Measurements from ENCODE around the gene NCKAP1. TPM values are rescaled to one million over a fixed set of nuclear protein-coding genes. Genes with fewer than 3 reads are reported as not detected.

NCKAP1 gene
- total and polyA plus RNA-seq, 4 donors = 16.1 to 64.2 (median 24.4) TPM

DNA sequence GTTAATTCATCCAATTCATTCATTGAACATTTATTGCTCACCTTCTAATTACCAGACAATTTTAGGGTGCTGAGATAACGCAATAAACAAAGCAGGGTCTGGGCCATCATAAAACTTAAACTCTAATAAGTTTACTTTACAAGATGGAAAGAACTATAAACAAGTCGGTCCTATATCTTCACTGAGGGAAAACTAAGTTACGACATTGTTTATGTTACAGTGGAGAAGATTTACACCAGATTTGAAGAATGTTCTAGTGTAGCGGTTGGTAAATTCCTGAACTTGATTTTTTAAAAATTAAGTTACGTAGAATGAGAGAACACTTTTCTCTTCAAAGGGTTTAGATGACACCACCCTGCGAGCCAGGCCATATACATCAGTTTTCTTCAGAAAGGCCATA lies 151.2 kb downstream of the NCKAP1 start:
- no peak for TF ChIP-seq HNF4A (conservative IDR thresholded peaks at IDR 0.05)
- no peak for TF ChIP-seq HNF4G (IDR thresholded peaks at IDR 0.05)
- no peak for TF ChIP-seq TAF1 (conservative IDR thresholded peaks at IDR 0.05)
- TF ChIP-seq, protein P1, sequence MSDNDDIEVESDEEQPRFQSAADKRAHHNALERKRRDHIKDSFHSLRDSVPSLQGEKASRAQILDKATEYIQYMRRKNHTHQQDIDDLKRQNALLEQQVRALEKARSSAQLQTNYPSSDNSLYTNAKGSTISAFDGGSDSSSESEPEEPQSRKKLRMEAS (IDR thresholded peaks at IDR 0.05) = no peak
- TF ChIP-seq FOXA2 (IDR thresholded peaks at IDR 0.05) = no peak
- TF ChIP-seq GABPA (IDR thresholded peaks at IDR 0.05 in 1 of 2, conservative IDR thresholded peaks at IDR 0.05 in 1 of 2) = no peak
- TF ChIP-seq CTCF (IDR thresholded peaks at IDR 0.05; ENCODE audit: low read depth, low read length, missing input control) = no peak
- TF ChIP-seq, protein P2, sequence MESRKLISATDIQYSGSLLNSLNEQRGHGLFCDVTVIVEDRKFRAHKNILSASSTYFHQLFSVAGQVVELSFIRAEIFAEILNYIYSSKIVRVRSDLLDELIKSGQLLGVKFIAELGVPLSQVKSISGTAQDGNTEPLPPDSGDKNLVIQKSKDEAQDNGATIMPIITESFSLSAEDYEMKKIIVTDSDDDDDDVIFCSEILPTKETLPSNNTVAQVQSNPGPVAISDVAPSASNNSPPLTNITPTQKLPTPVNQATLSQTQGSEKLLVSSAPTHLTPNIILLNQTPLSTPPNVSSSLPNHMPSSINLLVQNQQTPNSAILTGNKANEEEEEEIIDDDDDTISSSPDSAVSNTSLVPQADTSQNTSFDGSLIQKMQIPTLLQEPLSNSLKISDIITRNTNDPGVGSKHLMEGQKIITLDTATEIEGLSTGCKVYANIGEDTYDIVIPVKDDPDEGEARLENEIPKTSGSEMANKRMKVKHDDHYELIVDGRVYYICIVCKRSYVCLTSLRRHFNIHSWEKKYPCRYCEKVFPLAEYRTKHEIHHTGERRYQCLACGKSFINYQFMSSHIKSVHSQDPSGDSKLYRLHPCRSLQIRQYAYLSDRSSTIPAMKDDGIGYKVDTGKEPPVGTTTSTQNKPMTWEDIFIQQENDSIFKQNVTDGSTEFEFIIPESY (IDR thresholded peaks at IDR 0.05) = no peak
- TF ChIP-seq JUND (IDR thresholded peaks at IDR 0.05) = no peak
- TF ChIP-seq SP1 (IDR thresholded peaks at IDR 0.05) = no peak
- TF ChIP-seq, protein P3, sequence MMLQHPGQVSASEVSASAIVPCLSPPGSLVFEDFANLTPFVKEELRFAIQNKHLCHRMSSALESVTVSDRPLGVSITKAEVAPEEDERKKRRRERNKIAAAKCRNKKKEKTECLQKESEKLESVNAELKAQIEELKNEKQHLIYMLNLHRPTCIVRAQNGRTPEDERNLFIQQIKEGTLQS (IDR thresholded peaks at IDR 0.05) = no peak
- no peak for TF ChIP-seq NR2F2 (IDR thresholded peaks at IDR 0.05)
- TF ChIP-seq EGR1 (IDR thresholded peaks at IDR 0.05; ENCODE audit: low read depth in 2 of 2) = no peak
- TF ChIP-seq, protein P4, sequence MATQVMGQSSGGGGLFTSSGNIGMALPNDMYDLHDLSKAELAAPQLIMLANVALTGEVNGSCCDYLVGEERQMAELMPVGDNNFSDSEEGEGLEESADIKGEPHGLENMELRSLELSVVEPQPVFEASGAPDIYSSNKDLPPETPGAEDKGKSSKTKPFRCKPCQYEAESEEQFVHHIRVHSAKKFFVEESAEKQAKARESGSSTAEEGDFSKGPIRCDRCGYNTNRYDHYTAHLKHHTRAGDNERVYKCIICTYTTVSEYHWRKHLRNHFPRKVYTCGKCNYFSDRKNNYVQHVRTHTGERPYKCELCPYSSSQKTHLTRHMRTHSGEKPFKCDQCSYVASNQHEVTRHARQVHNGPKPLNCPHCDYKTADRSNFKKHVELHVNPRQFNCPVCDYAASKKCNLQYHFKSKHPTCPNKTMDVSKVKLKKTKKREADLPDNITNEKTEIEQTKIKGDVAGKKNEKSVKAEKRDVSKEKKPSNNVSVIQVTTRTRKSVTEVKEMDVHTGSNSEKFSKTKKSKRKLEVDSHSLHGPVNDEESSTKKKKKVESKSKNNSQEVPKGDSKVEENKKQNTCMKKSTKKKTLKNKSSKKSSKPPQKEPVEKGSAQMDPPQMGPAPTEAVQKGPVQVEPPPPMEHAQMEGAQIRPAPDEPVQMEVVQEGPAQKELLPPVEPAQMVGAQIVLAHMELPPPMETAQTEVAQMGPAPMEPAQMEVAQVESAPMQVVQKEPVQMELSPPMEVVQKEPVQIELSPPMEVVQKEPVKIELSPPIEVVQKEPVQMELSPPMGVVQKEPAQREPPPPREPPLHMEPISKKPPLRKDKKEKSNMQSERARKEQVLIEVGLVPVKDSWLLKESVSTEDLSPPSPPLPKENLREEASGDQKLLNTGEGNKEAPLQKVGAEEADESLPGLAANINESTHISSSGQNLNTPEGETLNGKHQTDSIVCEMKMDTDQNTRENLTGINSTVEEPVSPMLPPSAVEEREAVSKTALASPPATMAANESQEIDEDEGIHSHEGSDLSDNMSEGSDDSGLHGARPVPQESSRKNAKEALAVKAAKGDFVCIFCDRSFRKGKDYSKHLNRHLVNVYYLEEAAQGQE (IDR thresholded peaks at IDR 0.05) = no peak
- H3K9ac ChIP-seq (ENCODE audit: low read depth in 1 of 2, low read length in 2 of 2) = no peak overlapping the region
- no peaks in the 10 kb centered on the region for H3K27me3 ChIP-seq (ENCODE audit: control insufficient read depth in 4 of 4, insufficient read depth in 4 of 4, low read length in 3 of 4)
- peaks cover 0 to 11% (median 2%) of the 10 kb centered on the region in 4 donors for H3K4me1 ChIP-seq (ENCODE audit: control insufficient read depth in 4 of 4, insufficient read depth in 4 of 4, low read length in 3 of 4)
- H3K36me3 ChIP-seq (ENCODE audit: control insufficient read depth in 4 of 4, insufficient read depth in 3 of 4, low read depth in 1 of 4, low read length in 3 of 4) = no peaks in the 10 kb centered on the region
- no peak overlapping the region for H3K4me3 ChIP-seq (ENCODE audit: low read depth in 1 of 3, low read length in 3 of 3)
- no peaks in the 10 kb centered on the region for H3K9me3 ChIP-seq (ENCODE audit: control insufficient read depth in 4 of 4, low read length in 3 of 4)
- DNase-seq (ENCODE audit: low spot score) = no peak
- H3K27ac ChIP-seq (ENCODE audit: low read depth in 1 of 2, low read length in 2 of 2) = no peak overlapping the region
- 74% methylated on average over 6 of the region's 6 CpGs for WGBS

GRCh38 chr2:182885771-182886170 lies 152.5 kb downstream of the NCKAP1 start:
- no peak overlapping the region for H3K9ac ChIP-seq (ENCODE audit: low read depth in 1 of 2, low read length in 2 of 2)
- WGBS = 93% methylated on average over 1 of the region's 1 CpG
- no peak overlapping the region for H3K27ac ChIP-seq (ENCODE audit: low read depth in 1 of 2, low read length in 2 of 2)
- no peaks in the 10 kb centered on the region for H3K9me3 ChIP-seq (ENCODE audit: control insufficient read depth in 4 of 4, low read length in 3 of 4)
- H3K4me3 ChIP-seq (ENCODE audit: low read depth in 1 of 3, low read length in 3 of 3) = no peak overlapping the region
- no peaks in the 10 kb centered on the region for H3K36me3 ChIP-seq (ENCODE audit: control insufficient read depth in 4 of 4, insufficient read depth in 3 of 4, low read depth in 1 of 4, low read length in 3 of 4)
- peaks cover 0 to 2% (median 0%) of the 10 kb centered on the region in 4 donors for H3K4me1 ChIP-seq (ENCODE audit: control insufficient read depth in 4 of 4, insufficient read depth in 4 of 4, low read length in 3 of 4)
- no peaks in the 10 kb centered on the region for H3K27me3 ChIP-seq (ENCODE audit: control insufficient read depth in 4 of 4, insufficient read depth in 4 of 4, low read length in 3 of 4)
- no peak for DNase-seq (ENCODE audit: low spot score)
- TF ChIP-seq FOXA2 (IDR thresholded peaks at IDR 0.05) = no peak
- no peak for TF ChIP-seq RAD21 (IDR thresholded peaks at IDR 0.05)
- TF ChIP-seq, protein P4 (IDR thresholded peaks at IDR 0.05) = no peak
- TF ChIP-seq, protein P3 (IDR thresholded peaks at IDR 0.05) = no peak
- TF ChIP-seq NR2F2 (IDR thresholded peaks at IDR 0.05) = no peak
- no peak for TF ChIP-seq YY1 (IDR thresholded peaks at IDR 0.05)
- no peak for TF ChIP-seq CTCF (IDR thresholded peaks at IDR 0.05; ENCODE audit: low read depth, low read length, missing input control)
- no peak for TF ChIP-seq JUND (IDR thresholded peaks at IDR 0.05)
- TF ChIP-seq, protein P1 (IDR thresholded peaks at IDR 0.05) = no peak
- TF ChIP-seq FOXA1 (IDR thresholded peaks at IDR 0.05) = no peak
- no peak for TF ChIP-seq EGR1 (IDR thresholded peaks at IDR 0.05; ENCODE audit: low read depth in 2 of 2)

Data from liver (tissue), 9 donors.